ENCODE data around the gene LRRC70.

DNA sequence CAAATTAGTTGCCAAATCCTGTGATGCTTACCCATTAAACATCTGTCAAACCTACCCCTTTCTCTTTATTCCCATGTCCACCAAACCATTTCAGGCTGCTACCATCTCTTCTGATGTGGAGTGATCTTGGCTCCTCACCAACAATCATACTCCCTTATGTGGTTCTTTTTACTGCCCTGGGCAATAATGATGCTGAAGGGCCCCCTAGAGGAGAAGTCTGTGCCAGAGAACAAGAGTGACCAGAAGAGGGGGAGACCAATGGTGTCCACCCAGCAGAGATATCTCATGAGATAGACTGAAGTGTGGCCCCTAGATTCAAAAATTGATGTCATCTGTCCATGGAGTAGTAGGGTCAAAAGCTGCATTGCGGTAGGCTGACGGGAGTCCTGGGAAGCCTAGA lies 10.9 kb downstream of the LRRC70 start:
- no peak for TF ChIP-seq ZNF274 (IDR thresholded peaks at IDR 0.05; ENCODE audit: low read depth, low read length)
- no peak for TF ChIP-seq YY1 (IDR thresholded peaks at IDR 0.05; ENCODE audit: insufficient read depth, insufficient read length)
- TF ChIP-seq SUZ12 (IDR thresholded peaks at IDR 0.05; ENCODE audit: extremely low read depth, insufficient read depth, insufficient read length) = no peak
